IPS-20b (cell line): ENCODE data around the gene APC2.
"Not testable (repeated sequence)": the region's sequence is repeated elsewhere in the genome, so short reads cannot be mapped to it uniquely, and the experiment has no call there.

Source experiments
- H3K27ac ChIP-seq: one replicate; pipeline ENCODE4 v1.5.1; 2013; ENCODE audit warnings: low read length
- H3K27me3 ChIP-seq: 2 replicates; pipeline ENCODE4 v1.6.1; 2013; ENCODE audit warnings: mild to moderate bottlenecking, low read length, inconsistent platforms; ENCODE audit not compliant: insufficient read depth
- H3K36me3 ChIP-seq: 2 replicates; pipeline ENCODE4 v1.6.1; 2013; ENCODE audit warnings: low read depth, mild to moderate bottlenecking, inconsistent platforms, low read length, moderate library complexity; ENCODE audit not compliant: insufficient read depth
- H3K4me1 ChIP-seq: 2 replicates; pipeline ENCODE4 v1.6.1; 2013; ENCODE audit warnings: mild to moderate bottlenecking, control low read depth, inconsistent platforms, low read length, moderate library complexity; ENCODE audit not compliant: insufficient read depth
- H3K4me3 ChIP-seq: 2 replicates; pipeline ENCODE4 v1.5.1; 2013; ENCODE audit warnings: mild to moderate bottlenecking, low read length, inconsistent platforms
- H3K9ac ChIP-seq: 2 replicates; pipeline ENCODE4 v1.6.1; 2013; ENCODE audit warnings: low read depth, mild to moderate bottlenecking, inconsistent platforms, low read length, moderate library complexity
- H3K9me3 ChIP-seq: 2 replicates; pipeline ENCODE4 v1.6.1; 2013; ENCODE audit warnings: mild to moderate bottlenecking, low read depth, low read length, inconsistent platforms; ENCODE audit not compliant: insufficient read depth

APC2 gene

GRCh38 chr19:1417681-1418495, 32.0 kb upstream of the APC2 start:
- H3K4me3 ChIP-seq = no peak overlapping the region
- H3K9me3 ChIP-seq = no peaks in the 10 kb centered on the region
- peaks cover 9% of the 10 kb centered on the region for H3K4me1 ChIP-seq
- H3K36me3 ChIP-seq = peaks cover 70% of the 10 kb centered on the region
- H3K27ac ChIP-seq = no peak overlapping the region
- no peak overlapping the region for H3K9ac ChIP-seq
- H3K27me3 ChIP-seq = no peaks in the 10 kb centered on the region

GRCh38 chr19:1418496-1418775, 31.5 kb upstream of the APC2 start:
- Histone ChIP-seq H3K9me3 (no peaks in the 10 kb centered on the region), H3K4me1 (peaks cover 9% of the 10 kb centered on the region), H3K27ac (no peak overlapping the region), H3K9ac (no peak overlapping the region), H3K4me3 (no peak overlapping the region), H3K27me3 (no peaks in the 10 kb centered on the region), H3K36me3 (peaks cover 70% of the 10 kb centered on the region)

DNA sequence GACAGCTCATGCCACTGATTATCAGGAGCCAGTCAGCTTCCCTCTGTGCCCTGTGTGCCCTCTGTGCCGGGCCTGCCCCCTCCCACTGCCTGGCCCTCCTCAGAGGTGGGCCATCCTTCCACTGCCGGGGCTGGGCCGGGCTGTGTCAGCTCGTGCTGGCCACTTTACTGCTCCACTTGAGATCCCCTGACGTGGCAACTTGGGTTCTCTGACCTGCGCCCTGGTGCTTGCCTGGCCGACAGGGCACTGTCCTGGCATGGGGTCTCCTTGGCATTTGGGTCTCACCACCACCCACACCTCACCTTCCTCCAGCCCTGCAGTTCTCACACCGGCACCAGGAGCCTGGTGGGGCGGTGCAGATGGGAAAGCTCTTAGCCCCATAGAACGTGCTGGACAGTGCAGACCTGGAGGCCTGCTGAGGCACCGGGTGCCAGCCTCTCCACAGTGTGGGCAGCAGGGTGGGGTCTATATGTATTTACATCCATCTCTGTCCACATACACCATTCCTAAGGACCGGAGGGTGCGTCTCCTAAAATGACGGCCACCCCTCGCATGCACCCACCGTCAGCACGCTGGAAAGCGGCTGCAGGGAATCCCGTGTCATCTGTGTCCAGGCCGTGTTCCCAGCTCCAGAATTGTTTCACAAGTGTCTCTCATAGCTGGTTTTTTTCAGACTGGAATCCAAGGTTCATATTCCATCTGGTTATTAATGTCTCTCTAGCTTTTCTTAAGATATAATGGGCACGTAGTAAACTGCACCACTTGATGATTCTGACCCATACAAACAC, 30.8 kb upstream of the APC2 start:
- H3K27me3 ChIP-seq = no peaks in the 10 kb centered on the region
- no peak overlapping the region for H3K4me3 ChIP-seq
- H3K36me3 ChIP-seq = peaks cover 74% of the 10 kb centered on the region
- H3K9ac ChIP-seq = no peak overlapping the region
- no peak overlapping the region for H3K27ac ChIP-seq
- H3K9me3 ChIP-seq = no peaks in the 10 kb centered on the region
- peaks cover 9% of the 10 kb centered on the region for H3K4me1 ChIP-seq

DNA sequence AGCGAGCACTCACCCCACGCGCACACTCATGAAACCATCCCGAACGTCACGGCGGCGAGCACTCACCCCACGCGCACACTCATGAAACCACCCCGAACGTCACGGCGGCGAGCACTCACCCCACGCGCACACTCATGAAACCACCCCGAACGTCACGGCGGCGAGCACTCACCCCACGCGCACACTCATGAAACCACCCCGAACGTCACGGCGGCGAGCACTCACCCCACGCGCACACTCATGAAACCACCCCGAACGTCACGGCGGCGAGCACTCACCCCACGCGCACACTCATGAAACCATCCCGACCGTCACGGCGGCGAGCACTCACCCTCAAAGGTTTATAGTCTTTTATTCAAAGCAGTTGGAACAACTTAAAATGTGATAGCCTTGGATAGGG, 29.8 kb upstream of the APC2 start:
- not testable (repeated sequence) for H3K27me3 ChIP-seq, H3K4me3 ChIP-seq, H3K27ac ChIP-seq, H3K9ac ChIP-seq, H3K9me3 ChIP-seq, H3K4me1 ChIP-seq
- H3K36me3 ChIP-seq = peaks cover 82% of the 10 kb centered on the region

DNA sequence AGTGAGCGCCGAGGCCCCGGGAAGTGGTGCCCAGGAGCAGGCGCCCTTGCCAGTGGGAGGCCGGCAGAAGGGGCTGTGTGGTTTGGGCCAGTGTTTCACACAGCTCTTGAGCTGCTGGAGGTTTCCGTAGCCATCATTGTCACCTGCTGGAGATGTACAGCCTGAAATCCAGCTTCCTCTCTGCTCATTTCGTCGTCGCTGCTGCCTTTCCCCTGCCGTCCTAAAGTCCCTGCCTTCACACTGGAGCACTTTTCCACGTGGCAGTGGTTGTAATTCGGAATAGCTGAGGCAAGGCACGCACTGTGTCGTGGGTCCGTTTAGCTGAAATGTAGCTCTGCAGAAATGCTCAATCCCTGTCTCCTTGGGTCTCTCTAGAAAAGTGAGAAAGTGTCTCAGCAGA, 29.3 kb upstream of the APC2 start:
- no peaks in the 10 kb centered on the region for H3K27me3 ChIP-seq
- H3K4me3 ChIP-seq = no peak overlapping the region
- peaks cover 8% of the 10 kb centered on the region for H3K4me1 ChIP-seq
- H3K9ac ChIP-seq = no peak overlapping the region
- no peaks in the 10 kb centered on the region for H3K9me3 ChIP-seq
- H3K27ac ChIP-seq = no peak overlapping the region
- H3K36me3 ChIP-seq = peaks cover 87% of the 10 kb centered on the region

DNA sequence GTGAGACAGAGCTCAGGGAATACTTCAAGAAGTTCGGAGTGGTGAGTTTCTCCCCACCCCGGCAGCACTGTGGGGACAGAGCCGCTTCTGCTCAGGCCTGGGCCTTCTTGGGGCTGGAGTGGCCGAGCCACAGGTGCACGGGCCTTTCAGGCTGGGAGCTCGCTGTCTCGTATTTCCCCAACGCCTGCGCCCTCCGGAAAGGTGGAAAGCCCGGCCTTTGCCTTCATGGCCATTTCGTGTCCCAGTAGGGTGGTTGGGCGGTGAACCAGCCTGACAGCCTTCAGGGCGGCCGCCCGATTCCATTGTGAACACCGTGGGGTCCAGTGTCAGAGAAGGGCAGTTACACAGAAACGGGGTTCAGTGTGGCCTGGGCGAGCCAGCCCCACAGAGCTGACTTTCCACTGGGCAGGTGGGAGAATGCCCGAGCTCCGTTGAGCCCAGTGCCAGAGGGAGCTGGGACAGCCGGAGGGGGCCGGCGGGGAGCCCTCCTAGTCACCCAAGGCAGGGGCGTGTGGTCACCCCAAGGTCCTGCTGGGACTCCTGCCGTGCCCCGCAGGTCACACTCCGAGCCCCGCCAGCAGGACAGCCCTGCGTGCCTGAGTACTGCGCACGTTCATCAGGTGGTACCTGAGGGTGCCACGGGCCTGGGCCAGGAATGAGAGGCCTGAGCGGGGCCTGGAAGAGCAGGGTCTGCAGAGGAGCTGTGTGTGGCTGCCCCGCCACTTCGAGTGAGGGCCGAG, 28.5 kb upstream of the APC2 start:
- Histone ChIP-seq H3K27ac (no peak overlapping the region), H3K36me3 (peaks cover 91% of the 10 kb centered on the region), H3K4me1 (peaks cover under 1% of the 10 kb centered on the region)

DNA sequence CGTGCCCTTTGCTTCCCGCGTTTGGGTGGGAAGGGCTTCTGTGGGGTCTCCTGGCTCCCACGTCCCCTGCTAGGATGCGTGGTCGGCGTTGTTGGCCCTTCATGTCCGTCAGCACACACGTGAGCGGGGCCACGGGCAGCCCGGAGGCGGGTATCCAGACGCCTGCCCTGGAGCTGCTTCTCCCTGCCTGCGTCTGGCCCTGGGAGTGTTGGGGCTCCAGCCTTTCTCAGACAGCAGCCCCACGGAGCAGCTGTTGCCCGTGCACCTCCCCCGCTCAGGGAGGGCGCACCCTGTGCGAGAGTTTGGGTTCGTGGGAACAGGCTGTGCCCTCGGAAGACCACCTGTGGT, 28.0 kb upstream of the APC2 start:
- no peaks in the 10 kb centered on the region for H3K9me3 ChIP-seq
- no peaks in the 10 kb centered on the region for H3K27me3 ChIP-seq
- H3K36me3 ChIP-seq = peaks cover 95% of the 10 kb centered on the region
- no peaks in the 10 kb centered on the region for H3K4me1 ChIP-seq
- H3K4me3 ChIP-seq = no peak overlapping the region
- H3K27ac ChIP-seq = no peak overlapping the region
- H3K9ac ChIP-seq = no peak overlapping the region

More for the DNA sequence above, 28.5 kb upstream of the APC2 start:
- Histone ChIP-seq H3K27me3 (no peaks in the 10 kb centered on the region), H3K9me3 (no peaks in the 10 kb centered on the region), H3K9ac (no peak overlapping the region), H3K4me3 (no peak overlapping the region)

DNA sequence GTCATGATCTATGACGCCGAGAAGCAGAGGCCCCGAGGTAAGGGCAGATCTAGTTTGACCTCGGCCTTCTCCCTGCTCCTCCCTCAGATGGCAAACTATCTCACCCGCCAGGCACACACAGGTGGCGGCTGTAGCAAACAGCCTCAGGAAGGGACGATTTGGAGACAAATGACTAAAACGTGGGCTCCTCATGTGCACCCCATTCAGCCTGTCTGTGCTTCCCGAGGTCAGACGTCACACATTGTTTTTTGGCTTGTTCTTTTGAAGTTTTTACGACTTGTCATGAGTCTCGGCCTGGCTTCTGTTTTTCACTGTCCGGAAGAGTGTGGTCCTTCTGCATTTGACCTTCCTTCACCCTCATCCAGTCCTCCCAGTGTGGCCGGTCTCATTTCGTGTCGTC, 27.6 kb upstream of the APC2 start:
- no peaks in the 10 kb centered on the region for H3K9me3 ChIP-seq
- no peak overlapping the region for H3K9ac ChIP-seq
- no peak overlapping the region for H3K27ac ChIP-seq
- peaks cover 95% of the 10 kb centered on the region for H3K36me3 ChIP-seq
- H3K27me3 ChIP-seq = no peaks in the 10 kb centered on the region
- no peak overlapping the region for H3K4me3 ChIP-seq
- H3K4me1 ChIP-seq = no peaks in the 10 kb centered on the region

GRCh38 chr19:1422943-1423342, 27.0 kb upstream of the APC2 start:
- H3K9ac ChIP-seq = no peak overlapping the region
- no peak overlapping the region for H3K27ac ChIP-seq
- no peaks in the 10 kb centered on the region for H3K27me3 ChIP-seq
- peaks cover 95% of the 10 kb centered on the region for H3K36me3 ChIP-seq
- H3K4me3 ChIP-seq = no peak overlapping the region
- no peaks in the 10 kb centered on the region for H3K4me1 ChIP-seq
- H3K9me3 ChIP-seq = no peaks in the 10 kb centered on the region

DNA sequence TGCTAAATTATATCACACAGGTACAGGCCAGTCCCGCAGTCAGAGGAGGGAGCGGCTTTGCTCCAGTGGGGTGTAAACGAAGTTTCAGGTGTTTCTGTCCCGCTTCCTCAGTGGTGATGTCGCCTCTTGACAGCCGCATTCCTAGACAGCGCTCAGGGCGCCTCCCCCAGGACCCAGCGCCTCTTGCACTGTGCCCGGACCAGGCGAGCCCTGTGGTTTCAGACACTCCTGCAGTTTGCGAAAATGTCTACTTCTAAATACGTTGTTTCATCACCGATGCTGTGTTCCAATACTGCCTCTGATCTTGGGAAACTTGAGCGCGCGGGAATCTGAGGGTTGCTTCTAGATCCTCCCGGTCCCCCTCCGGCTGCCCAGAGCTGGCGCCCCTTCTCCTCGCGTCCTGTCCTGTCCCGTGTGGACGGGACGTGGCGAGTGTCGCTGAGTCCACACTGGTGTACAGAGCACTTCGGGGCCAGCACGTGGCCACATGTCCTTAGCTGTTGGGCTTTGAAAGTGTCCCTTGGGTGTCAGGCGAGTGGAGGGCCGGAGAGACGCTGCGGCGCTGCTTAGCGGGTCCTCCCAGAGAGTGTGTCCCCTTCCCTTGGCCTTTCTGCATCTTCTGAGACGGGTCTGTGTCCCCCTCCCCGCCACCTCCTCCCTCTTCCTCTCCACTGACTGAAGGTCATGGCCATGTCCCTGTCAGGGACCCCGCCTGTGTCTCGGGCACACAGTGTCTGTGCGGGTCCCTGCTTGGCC, 26.3 kb upstream of the APC2 start:
- Histone ChIP-seq H3K4me3 (no peak overlapping the region), H3K9me3 (no peaks in the 10 kb centered on the region), H3K36me3 (peaks cover 95% of the 10 kb centered on the region), H3K9ac (no peak overlapping the region), H3K27me3 (no peaks in the 10 kb centered on the region), H3K27ac (no peak overlapping the region), H3K4me1 (no peaks in the 10 kb centered on the region)

- Histone ChIP-seq H3K4me3 (no peak overlapping the region), H3K9me3 (no peaks in the 10 kb centered on the region), H3K27me3 (no peaks in the 10 kb centered on the region), H3K9ac (no peak overlapping the region), H3K27ac (no peak overlapping the region), H3K36me3 (peaks cover 95% of the 10 kb centered on the region), H3K4me1 (no peaks in the 10 kb centered on the region)
These were observed 25.5 kb upstream of the APC2 start for GRCh38 chr19:1424192-1424955.
